ENCODE data around the gene BICDL2. TPM values are rescaled to one million over a fixed set of nuclear protein-coding genes. Genes with fewer than 3 reads are reported as not detected.

The BICDL2 gene
- total RNA-seq, 1 experiment from 2014 or later: not detected

- H3K4me1 ChIP-seq (ENCODE audit: insufficient read depth, low read length, poor library complexity, severe bottlenecking): peaks cover 23% of the 10 kb centered on the region
- H3K27ac ChIP-seq (ENCODE audit: low read depth, low read length, poor library complexity, severe bottlenecking): no peak within 1 kb of the TSS
- H3K4me3 ChIP-seq (ENCODE audit: low read depth, low read length, poor library complexity, severe bottlenecking): peak within 1 kb of the TSS; percentile 32
- H3K27me3 ChIP-seq (replicated peaks; ENCODE audit: insufficient read depth, low read depth, low read length, poor library complexity): peaks cover 16% of the 10 kb centered on the region
- peak; percentile 72 for DNase-seq (ENCODE audit: low spot score)
- ChIA-PET CTCF (no interaction called here), POLR2A (ENCODE audit: low non-redundant PET) (no interaction called here)
- BruUV-seq (replicated peaks): no TSS peak
- TF ChIP-seq CTCF (conservative IDR thresholded peaks at IDR 0.05; ENCODE audit: low read depth, low read length) (peak; percentile 74), EZH2 (IDR thresholded peaks at IDR 0.05; ENCODE audit: borderline replicate concordance, low read depth, low read length, poor library complexity, severe bottlenecking) (no peak)
- no peaks in the 10 kb centered on the region for H3K36me3 ChIP-seq (ENCODE audit: insufficient read depth, low read length, poor library complexity, severe bottlenecking)
- no peaks in the 10 kb centered on the region for H3K9me3 ChIP-seq (ENCODE audit: low read depth, low read length, poor library complexity, severe bottlenecking)
- intact Hi-C loops (cut with micrococcal nuclease; ENCODE audit: unreplicated experiment): no loop called here
These were observed 18.8 kb downstream of the BICDL2 start, which contains the start of gene CLDN6 for GRCh38 chr16:3017794-3018506. Gene CLDN6, minus strand, starts transcription at chr16:3018183. Its CDS starts 2,162 bp downstream, at chr16:3016021.

GRCh38 chr16:3017344-3017743 is 19.4 kb downstream of the BICDL2 start:
- Histone ChIP-seq H3K27ac (ENCODE audit: low read depth, low read length, poor library complexity, severe bottlenecking) (no peak overlapping the region), H3K4me3 (ENCODE audit: low read depth, low read length, poor library complexity, severe bottlenecking) (no peak overlapping the region), H3K4me1 (ENCODE audit: insufficient read depth, low read length, poor library complexity, severe bottlenecking) (peaks cover 17% of the 10 kb centered on the region), H3K36me3 (ENCODE audit: insufficient read depth, low read length, poor library complexity, severe bottlenecking) (no peaks in the 10 kb centered on the region), H3K27me3 (replicated peaks; ENCODE audit: insufficient read depth, low read depth, low read length, poor library complexity) (peaks cover 22% of the 10 kb centered on the region), H3K9me3 (ENCODE audit: low read depth, low read length, poor library complexity, severe bottlenecking) (no peaks in the 10 kb centered on the region)
- no peak for TF ChIP-seq CTCF (conservative IDR thresholded peaks at IDR 0.05; ENCODE audit: low read depth, low read length)
- no peak for TF ChIP-seq EZH2 (IDR thresholded peaks at IDR 0.05; ENCODE audit: borderline replicate concordance, low read depth, low read length, poor library complexity, severe bottlenecking)
- intact Hi-C loops (cut with micrococcal nuclease; ENCODE audit: unreplicated experiment): no loop called here
- no TSS peak for BruUV-seq (replicated peaks)
- DNase-seq (ENCODE audit: low spot score): no peak
- ChIA-PET CTCF (no interaction called here), POLR2A (ENCODE audit: low non-redundant PET) (no interaction called here)

GRCh38 chr16:3015865-3016521 is 20.8 kb downstream of the BICDL2 start:
- H3K36me3 ChIP-seq (ENCODE audit: insufficient read depth, low read length, poor library complexity, severe bottlenecking): no peaks in the 10 kb centered on the region
- no TSS peak for BruUV-seq (replicated peaks)
- ChIA-PET CTCF (no interaction called here), POLR2A (ENCODE audit: low non-redundant PET) (no interaction called here)
- peaks cover 8% of the 10 kb centered on the region for H3K4me1 ChIP-seq (ENCODE audit: insufficient read depth, low read length, poor library complexity, severe bottlenecking)
- peaks cover 34% of the 10 kb centered on the region for H3K27me3 ChIP-seq (replicated peaks; ENCODE audit: insufficient read depth, low read depth, low read length, poor library complexity)
- no peak overlapping the region for H3K4me3 ChIP-seq (ENCODE audit: low read depth, low read length, poor library complexity, severe bottlenecking)
- no peak overlapping the region for H3K27ac ChIP-seq (ENCODE audit: low read depth, low read length, poor library complexity, severe bottlenecking)
- TF ChIP-seq CTCF (conservative IDR thresholded peaks at IDR 0.05; ENCODE audit: low read depth, low read length): no peak
- TF ChIP-seq EZH2 (IDR thresholded peaks at IDR 0.05; ENCODE audit: borderline replicate concordance, low read depth, low read length, poor library complexity, severe bottlenecking): no peak
- no peaks in the 10 kb centered on the region for H3K9me3 ChIP-seq (ENCODE audit: low read depth, low read length, poor library complexity, severe bottlenecking)
- intact Hi-C loops (cut with micrococcal nuclease; ENCODE audit: unreplicated experiment): no loop called here
- DNase-seq (ENCODE audit: low spot score): no peak

All from A673 (cell line).